SJSA1 (cell line): ENCODE data around the gene LARP4. TPM values are rescaled to one million over a fixed set of nuclear protein-coding genes. Genes with fewer than 3 reads are reported as not detected.
"Not testable (repeated sequence)": the region's sequence is repeated elsewhere in the genome, so short reads cannot be mapped to it uniquely, and the experiment has no call there.

ENCODE experiments used
- DNase-seq, 2 experiments: peaks; one replicate each; pipeline ENCODE4 v3.0.0-alpha.2; 2015 to 2020; ENCODE audit warnings: low spot score in 2 of 2, low read depth in 1 of 2
- H3K27ac ChIP-seq: fragments of 250-450 bp; sonication (Bioruptor Pico); 2 replicates; pipeline ENCODE4 v1.5.1; 2020; ENCODE audit warnings: mild to moderate bottlenecking, moderate library complexity
- H3K27me3 ChIP-seq: fragments of 250-450 bp; sonication (Bioruptor Pico); replicated peaks from 2 replicates; pipeline ENCODE4 v1.5.1; 2020; ENCODE audit warnings: mild to moderate bottlenecking, moderate library complexity
- H3K36me3 ChIP-seq: fragments of 250-450 bp; sonication (Bioruptor Pico); 2 replicates; pipeline ENCODE4 v1.5.1; 2020; ENCODE audit warnings: mild to moderate bottlenecking
- H3K4me1 ChIP-seq: fragments of 250-450 bp; sonication (Bioruptor Pico); replicated peaks from 2 replicates; pipeline ENCODE4 v1.6.1; 2021; ENCODE audit warnings: mild to moderate bottlenecking
- H3K4me3 ChIP-seq: fragments of 250-450 bp; sonication (Bioruptor Pico); 2 replicates; pipeline ENCODE4 v1.5.1; 2020; ENCODE audit warnings: mild to moderate bottlenecking
- H3K9me3 ChIP-seq: fragments of 250-450 bp; sonication (Bioruptor Pico); replicated peaks from 2 replicates; pipeline ENCODE4 v1.5.1; 2020; ENCODE audit warnings: mild to moderate bottlenecking
- total RNA-seq: library from RNA; depleted of rRNA; stranded (reverse); fragments of >200 nt; shearing (Covaris generic); gene quantifications from 2 replicates; pipeline ENCODE4 v1.2.3, GENCODE V29; 2014

The LARP4 gene
- total RNA-seq, 1 experiment from 2014 or later = 38.1 TPM

DNA sequence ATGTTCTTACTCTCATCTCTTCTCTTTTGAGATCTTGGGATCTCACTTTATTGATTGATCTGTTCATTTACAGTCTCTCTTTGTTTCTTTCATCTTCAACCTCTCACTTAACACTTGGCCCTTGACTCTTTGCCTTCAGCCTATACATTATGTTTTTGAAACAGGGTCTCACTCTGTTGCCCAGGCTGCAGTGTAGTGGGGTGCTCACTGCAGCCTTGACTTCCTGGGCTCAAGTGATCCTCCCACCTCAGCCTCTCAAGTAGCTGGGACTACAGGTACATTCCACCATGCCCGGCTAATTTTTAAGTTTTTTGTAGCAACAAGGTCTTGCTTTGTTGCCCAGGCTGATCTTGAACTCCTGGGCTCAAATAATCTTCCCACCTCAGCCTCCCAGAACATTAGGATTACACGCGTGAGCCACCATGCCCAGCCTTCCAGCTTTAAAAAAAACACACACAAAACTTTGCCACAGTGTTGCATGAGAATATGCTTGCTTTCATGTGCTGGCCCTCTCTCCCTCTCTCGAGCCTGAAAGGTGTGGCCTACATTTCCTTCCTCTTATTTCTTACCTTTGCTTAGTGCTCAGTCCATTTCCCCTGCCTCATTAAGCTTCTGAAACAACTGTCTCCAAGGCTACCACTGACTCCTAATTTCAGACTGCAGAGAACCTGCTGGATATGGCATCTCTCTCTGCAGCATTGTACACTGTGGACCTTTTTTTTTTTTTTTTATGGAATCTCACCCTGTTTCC is 114.0 kb downstream of the LARP4 start:
- DNase-seq = no peak
- no peak overlapping the region for H3K27ac ChIP-seq
- no peaks in the 10 kb centered on the region for H3K9me3 ChIP-seq
- H3K27me3 ChIP-seq = no peaks in the 10 kb centered on the region
- no peak overlapping the region for H3K4me3 ChIP-seq
- peaks cover 4% of the 10 kb centered on the region; the same call in 1 of the 2 replicates for H3K36me3 ChIP-seq
- peaks cover 22% of the 10 kb centered on the region for H3K4me1 ChIP-seq

DNA sequence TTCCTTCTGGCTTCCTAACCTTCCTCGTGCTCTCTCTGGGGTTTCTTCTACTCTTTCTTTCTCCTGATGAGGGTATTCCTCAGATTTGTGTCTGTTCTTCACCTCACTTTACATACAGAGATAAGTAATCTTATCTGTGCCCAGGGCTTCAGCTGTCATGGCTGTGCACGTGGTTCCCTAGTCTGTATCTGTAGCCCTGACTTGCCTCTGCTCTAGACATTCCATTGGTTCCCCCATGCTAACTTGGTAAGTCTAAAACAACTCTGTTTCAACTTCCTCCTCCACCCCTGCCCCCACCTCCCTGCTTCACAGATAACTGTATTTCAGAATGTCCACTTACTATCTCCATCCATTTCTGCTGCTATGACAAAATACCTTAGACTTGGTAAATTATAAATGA is 114.9 kb downstream of the LARP4 start:
- Histone ChIP-seq H3K4me1 (peaks cover 22% of the 10 kb centered on the region), H3K27ac (no peak overlapping the region), H3K9me3 (no peaks in the 10 kb centered on the region), H3K36me3 (no peaks in the 10 kb centered on the region), H3K27me3 (no peaks in the 10 kb centered on the region), H3K4me3 (no peak overlapping the region)
- no peak for DNase-seq

DNA sequence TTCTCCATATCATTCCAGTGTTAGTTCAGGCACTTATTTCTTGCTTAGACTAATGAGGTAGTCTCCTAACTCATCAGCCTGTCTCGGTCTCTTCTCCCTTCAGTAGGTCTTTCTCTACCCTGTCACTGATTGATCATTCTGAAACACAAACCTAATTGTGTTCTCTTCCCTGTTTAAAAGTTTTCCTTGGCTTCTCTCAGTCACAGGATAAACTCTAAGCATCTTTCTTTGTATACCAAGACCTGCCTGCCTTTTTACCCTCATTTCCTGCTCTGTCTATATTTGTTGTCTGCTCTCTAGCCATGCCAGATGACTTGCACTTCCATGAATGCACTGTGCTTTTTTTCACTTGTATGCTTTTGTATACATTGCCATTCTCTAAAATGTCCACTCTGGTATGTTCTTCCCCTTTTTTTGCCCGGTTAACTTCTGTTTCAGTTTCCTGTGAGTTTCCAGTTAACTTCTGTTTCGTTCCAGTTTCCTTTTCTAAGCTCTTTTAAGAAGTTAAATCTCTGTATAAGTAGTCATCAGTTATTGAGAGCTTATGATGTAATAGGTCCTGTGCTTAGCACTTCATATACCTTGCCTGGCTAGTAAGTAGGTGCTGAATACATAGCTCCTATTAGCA is 116.8 kb downstream of the LARP4 start:
- Histone ChIP-seq H3K27ac (peak overlapping the region; percentile 33), H3K27me3 (no peaks in the 10 kb centered on the region), H3K36me3 (0 out of 2 replicates have a peak, but pooled peaks cover under 1% of the 10 kb centered on the region), H3K9me3 (no peaks in the 10 kb centered on the region), H3K4me1 (peaks cover 22% of the 10 kb centered on the region), H3K4me3 (no peak overlapping the region)
- DNase-seq = peak in 1 of 2 experiments; percentile 45

DNA sequence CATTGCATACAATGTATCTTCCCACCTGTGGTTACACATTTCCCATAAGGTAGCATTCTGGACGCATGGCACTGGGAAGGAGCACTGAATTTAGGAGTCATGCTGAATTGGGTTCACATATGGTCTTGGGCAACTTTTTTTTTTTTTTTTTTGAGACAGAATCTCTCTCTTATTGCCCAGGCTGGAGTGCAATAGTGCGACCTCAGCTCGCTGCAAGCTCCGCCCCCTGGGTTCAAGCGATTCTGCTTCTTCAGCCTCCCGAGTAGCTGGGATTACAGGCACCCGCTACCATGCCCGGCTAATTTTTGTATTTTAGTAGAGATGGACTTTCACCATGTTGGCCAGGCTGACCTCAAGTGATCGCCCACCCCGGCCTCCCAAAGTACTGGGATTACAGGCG is 117.4 kb downstream of the LARP4 start:
- no peak for DNase-seq
- H3K36me3 ChIP-seq = peaks cover 4% of the 10 kb centered on the region; the same call in 1 of the 2 replicates
- H3K27ac ChIP-seq = peak overlapping the region; percentile 33; the same call in 1 of the 2 replicates
- no peaks in the 10 kb centered on the region for H3K27me3 ChIP-seq
- H3K4me3 ChIP-seq = no peak overlapping the region
- peaks cover 22% of the 10 kb centered on the region for H3K4me1 ChIP-seq
- no peaks in the 10 kb centered on the region for H3K9me3 ChIP-seq

DNA sequence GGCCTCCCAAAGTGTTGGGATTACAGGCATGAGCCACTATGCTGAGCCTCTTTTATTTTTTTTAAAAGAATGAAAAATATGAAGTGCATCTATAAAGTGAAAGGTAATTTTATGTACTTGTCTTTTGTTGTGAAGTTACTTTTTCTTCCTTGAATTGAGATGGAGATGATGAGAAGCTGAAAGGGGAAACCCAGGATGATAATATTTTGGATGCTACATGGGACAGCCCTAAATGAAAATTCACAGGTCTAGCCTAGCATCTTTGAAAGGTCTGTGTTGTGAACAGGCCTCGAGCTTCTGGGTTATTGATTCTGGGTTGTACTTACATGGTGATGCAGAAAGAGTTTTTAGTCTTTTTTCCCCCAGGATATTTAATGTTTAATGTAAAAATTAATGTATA is 118.7 kb downstream of the LARP4 start:
- DNase-seq = no peak
- Histone ChIP-seq H3K9me3 (no peaks in the 10 kb centered on the region), H3K27me3 (no peaks in the 10 kb centered on the region), H3K27ac (no peak overlapping the region), H3K36me3 (peaks cover 14% of the 10 kb centered on the region; the same call in 1 of the 2 replicates), H3K4me3 (no peak overlapping the region), H3K4me1 (peaks cover 22% of the 10 kb centered on the region)

DNA sequence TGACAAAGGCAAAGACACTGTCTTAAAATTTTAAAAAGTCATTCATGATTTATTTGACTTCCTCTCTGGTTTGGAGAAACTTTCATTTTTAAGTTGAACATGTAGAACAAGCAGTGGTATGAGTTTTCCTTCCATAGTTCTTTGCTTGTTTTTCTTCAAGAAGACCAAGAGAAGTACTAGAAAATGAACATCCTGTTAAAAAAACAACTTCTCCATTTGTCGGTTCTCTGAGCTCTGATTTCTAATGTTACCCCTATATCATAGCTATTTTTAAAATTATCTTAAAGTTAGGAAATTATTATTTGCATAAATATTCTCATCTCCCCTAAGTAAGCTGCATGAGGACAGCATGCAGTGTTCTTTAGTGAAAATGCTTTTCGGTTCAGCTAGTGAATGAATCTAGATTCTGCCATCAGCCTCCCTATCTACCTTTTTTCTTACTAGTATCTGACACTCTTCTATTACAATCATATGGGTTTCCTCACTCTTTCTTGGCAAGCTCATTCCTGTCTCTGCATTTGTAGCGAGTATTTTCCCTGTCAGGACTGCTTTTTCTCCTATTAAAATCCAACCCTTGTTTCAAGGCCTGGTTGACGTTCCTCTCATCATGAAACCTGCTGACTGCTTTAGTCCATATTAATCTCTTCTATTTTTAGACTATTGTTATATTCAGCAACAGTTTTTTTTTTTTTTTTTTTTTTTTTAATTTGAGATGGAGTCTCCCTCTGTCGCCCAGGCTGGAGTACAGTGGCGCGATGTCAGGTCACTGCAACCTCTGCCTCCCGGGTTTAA is 119.9 kb downstream of the LARP4 start:
- Histone ChIP-seq H3K4me3 (no peak overlapping the region), H3K27me3 (no peaks in the 10 kb centered on the region), H3K27ac (no peak overlapping the region), H3K36me3 (peaks cover 14% of the 10 kb centered on the region; the same call in 1 of the 2 replicates), H3K9me3 (no peaks in the 10 kb centered on the region), H3K4me1 (peaks cover 22% of the 10 kb centered on the region)
- DNase-seq = no peak

DNA sequence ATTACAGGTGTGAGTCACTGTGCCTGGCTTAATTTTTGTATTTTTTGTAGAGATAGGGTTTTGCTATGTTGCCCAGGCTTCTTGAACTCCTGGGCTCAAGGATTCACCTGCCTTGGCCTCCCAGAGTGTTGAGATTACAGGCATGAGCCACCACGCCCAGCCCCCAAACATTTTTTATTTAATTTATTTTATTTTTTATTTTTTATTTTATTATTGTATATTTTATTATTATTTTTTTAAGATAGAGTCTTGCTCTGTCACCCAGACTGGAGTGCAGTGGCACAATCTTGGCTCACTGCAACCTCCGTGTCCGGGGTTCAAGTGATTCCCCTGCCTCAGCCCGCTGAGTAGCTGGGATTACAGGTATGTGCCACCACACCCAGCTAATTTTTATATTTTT is 121.1 kb downstream of the LARP4 start:
- H3K9me3 ChIP-seq, DNase-seq, H3K27me3 ChIP-seq, H3K27ac ChIP-seq, H3K4me3 ChIP-seq: not testable (repeated sequence)
- H3K4me1 ChIP-seq = peaks cover 20% of the 10 kb centered on the region
- peaks cover 16% of the 10 kb centered on the region for H3K36me3 ChIP-seq

DNA sequence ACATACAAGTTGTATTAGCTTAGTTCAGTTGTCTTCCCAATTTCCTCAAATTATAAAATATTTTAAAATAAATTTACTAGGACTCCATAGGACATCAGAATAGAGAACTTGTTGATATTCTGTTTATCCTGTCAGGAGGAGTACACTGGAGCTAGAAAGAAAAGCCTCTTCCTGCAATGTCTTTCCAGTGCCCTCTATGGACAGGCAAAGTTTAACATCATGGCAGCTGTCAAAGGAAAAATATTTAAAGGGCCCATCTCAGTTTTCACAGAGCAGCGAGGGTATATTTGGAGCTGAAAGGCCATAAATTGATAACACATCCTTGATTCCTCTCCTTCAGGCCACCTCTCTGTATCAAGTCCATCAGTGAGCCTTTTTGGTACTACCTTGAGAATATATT is 123.1 kb downstream of the LARP4 start:
- H3K4me3 ChIP-seq = no peak overlapping the region
- H3K27me3 ChIP-seq = no peaks in the 10 kb centered on the region
- peaks cover 23% of the 10 kb centered on the region for H3K36me3 ChIP-seq
- peaks cover under 1% of the 10 kb centered on the region; the same call in 1 of the 2 replicates for H3K4me1 ChIP-seq
- DNase-seq = no peak
- H3K27ac ChIP-seq = no peak overlapping the region
- no peaks in the 10 kb centered on the region for H3K9me3 ChIP-seq

DNA sequence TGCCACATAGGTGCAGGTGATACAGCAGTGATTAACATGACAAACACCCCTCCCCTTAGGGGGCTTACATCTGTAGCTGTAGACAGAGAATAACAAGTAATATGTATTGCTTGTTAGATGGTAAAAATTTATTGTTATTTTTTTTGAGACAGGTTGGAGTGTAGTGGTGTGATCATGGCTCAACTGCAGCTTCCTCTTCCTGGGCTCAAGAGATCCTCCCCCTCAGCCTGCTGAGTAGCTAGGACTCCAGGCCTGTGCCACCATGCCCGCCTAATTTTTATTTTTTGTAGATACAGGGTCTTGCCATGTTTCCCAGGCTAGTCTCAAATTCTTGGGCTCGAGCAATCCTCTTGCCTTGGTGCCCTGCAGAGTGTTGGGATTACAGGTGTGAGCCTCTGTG is 123.9 kb downstream of the LARP4 start:
- no peak overlapping the region for H3K27ac ChIP-seq
- no peaks in the 10 kb centered on the region for H3K9me3 ChIP-seq
- H3K4me3 ChIP-seq = no peak overlapping the region
- no peaks in the 10 kb centered on the region for H3K27me3 ChIP-seq
- H3K36me3 ChIP-seq = peaks cover 23% of the 10 kb centered on the region
- DNase-seq = no peak
- H3K4me1 ChIP-seq = 0 out of 2 replicates have a peak, but pooled peaks cover 4% of the 10 kb centered on the region

DNA sequence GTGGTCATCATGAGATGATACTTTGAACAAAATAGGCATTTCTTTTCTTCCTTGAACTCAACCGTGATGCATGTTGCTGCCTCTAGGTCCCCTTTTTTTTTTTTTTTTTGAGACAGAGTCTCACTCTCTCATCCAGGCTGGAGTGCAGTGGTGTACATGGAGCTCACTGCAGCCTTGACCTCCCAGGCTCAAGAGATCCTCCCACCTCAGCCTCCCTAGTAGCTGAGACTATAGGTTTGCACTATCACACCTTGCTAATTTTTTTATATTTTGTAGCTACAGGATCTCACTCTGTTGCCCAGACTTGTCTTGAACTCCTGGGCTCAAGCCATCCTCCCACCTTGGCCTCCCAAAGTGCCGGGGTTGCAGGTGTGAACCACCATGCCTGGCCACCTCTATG is 124.7 kb downstream of the LARP4 start:
- no peak overlapping the region for H3K27ac ChIP-seq
- no peaks in the 10 kb centered on the region for H3K9me3 ChIP-seq
- H3K27me3 ChIP-seq = no peaks in the 10 kb centered on the region
- H3K36me3 ChIP-seq = peaks cover 26% of the 10 kb centered on the region
- no peak overlapping the region for H3K4me3 ChIP-seq
- 0 out of 2 replicates have a peak, but pooled peaks cover 4% of the 10 kb centered on the region for H3K4me1 ChIP-seq
- no peak for DNase-seq

DNA sequence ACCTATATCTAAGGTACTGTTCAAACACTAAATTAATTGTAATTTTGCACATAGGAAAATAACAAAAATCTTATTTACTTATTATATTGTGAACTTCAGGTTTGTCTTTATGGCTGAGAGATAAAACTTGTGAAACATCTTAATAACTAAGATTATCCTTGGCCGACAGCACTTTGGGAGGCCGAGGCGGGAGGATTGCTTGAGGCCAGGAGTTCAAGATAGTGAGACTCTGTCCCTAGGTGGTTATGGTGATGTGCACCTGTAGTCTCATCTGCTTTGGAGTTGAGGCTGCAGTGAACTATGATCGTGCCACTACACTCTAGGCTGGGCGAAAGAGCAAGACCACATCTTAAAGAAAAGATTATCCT is 126.7 kb downstream of the LARP4 start:
- no peaks in the 10 kb centered on the region for H3K27me3 ChIP-seq
- H3K36me3 ChIP-seq = peaks cover 31% of the 10 kb centered on the region
- DNase-seq = no peak
- H3K9me3 ChIP-seq = no peaks in the 10 kb centered on the region; the same call in 1 of the 2 replicates
- H3K4me3 ChIP-seq = no peak overlapping the region
- no peak overlapping the region for H3K27ac ChIP-seq
- peaks cover 20% of the 10 kb centered on the region for H3K4me1 ChIP-seq

DNA sequence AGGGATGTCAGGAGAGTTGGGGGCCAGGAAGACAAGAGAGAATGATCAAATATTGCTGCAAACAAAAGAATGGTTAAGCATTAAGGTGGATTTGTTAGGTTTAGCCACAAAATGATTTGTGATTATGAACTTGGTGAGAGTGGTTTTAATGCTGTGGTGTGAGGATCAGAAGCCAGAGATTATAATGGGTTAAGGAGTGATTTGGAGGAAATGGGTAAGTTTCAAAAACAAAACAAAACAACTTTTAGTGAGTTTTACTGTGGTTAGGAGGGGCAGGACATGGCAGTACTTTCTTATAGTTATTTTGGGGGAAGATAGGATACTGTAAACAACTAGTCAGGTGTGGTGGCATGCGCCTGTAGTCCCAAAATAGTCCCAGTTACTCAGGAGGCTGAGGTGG is 128.1 kb downstream of the LARP4 start:
- Histone ChIP-seq H3K4me3 (no peak overlapping the region), H3K36me3 (peaks cover 21% of the 10 kb centered on the region), H3K27me3 (no peaks in the 10 kb centered on the region), H3K27ac (no peak overlapping the region), H3K4me1 (peaks cover 31% of the 10 kb centered on the region), H3K9me3 (no peaks in the 10 kb centered on the region; the same call in 1 of the 2 replicates)
- DNase-seq = no peak

DNA sequence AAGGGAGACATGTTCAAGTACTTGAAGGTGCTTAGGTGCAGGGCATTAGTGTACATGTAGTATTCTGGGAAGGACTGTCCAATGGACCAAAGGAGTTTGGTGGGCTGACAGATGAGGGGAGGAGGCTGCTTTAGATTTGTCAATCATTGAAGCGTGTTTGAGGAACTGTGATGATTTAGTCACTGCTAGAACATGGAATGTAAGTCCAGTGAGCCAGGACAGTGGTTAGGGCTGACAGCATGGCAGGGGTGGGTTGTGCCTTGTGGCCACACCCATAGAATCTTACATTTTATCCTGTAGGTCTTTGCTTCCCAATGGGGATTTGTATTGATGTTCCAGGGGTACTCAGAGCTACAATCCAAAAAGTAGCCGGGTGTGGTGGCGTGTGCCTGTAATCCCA is 128.7 kb downstream of the LARP4 start:
- peaks cover 33% of the 10 kb centered on the region for H3K4me1 ChIP-seq
- H3K27ac ChIP-seq = no peak overlapping the region
- H3K27me3 ChIP-seq = no peaks in the 10 kb centered on the region
- peaks cover 17% of the 10 kb centered on the region; the same call in 1 of the 2 replicates for H3K36me3 ChIP-seq
- no peaks in the 10 kb centered on the region; the same call in 1 of the 2 replicates for H3K9me3 ChIP-seq
- no peak for DNase-seq
- no peak overlapping the region for H3K4me3 ChIP-seq
